Stomach (tissue), 4 donors: ENCODE measurements around the gene RBMS3.

Source experiments
- CTCF ChIP-seq, 7 experiments: fragments of 450-650 bp in 4 of 7; fragments of 200-600 bp in 3 of 7; sonication (generic) in 3 of 7; IDR thresholded peaks; one replicate each; pipeline ENCODE4 v1.5.1; 2016 to 2019; ENCODE audit warnings: antibody characterized with exemption in 7 of 7, control low read depth in 2 of 7, mild to moderate bottlenecking in 1 of 7
- POLR2A ChIP-seq, 4 donors: fragments of 450-650 bp; IDR thresholded peaks; one replicate each; pipeline ENCODE4 v1.6.1; 2016; ENCODE audit warnings: antibody characterized with exemption in 4 of 4, control low read depth in 2 of 4, mild to moderate bottlenecking in 1 of 4, moderate library complexity in 1 of 4
- POLR2AphosphoS5 ChIP-seq, 3 donors: sonication (generic); formaldehyde crosslinking; IDR thresholded peaks; one replicate each; pipeline ENCODE4 v1.6.1; 2016; ENCODE audit warnings: antibody characterized with exemption in 3 of 3

- no peak for TF ChIP-seq CTCF (IDR thresholded peaks at IDR 0.05)
- no peak for TF ChIP-seq POLR2A (IDR thresholded peaks at IDR 0.05)
- no peak for TF ChIP-seq POLR2AphosphoS5 (IDR thresholded peaks at IDR 0.05)
Observed at GRCh38 chr3:29933802-29934490, 653.1 kb downstream of the RBMS3 start.
